HEK293T (cell line): ENCODE data around the gene BRINP3.

Source experiments
- BHLHE40 ChIP-seq: fragments of 450-650 bp; IDR thresholded peaks from 2 replicates; pipeline ENCODE4 v1.6.1; 2016; ENCODE audit warnings: mild to moderate bottlenecking, moderate library complexity, borderline replicate concordance
- FOXA1 ChIP-seq: fragments of 450-650 bp; IDR thresholded peaks from 2 replicates; pipeline ENCODE4 v1.6.1; 2016; ENCODE audit warnings: mild to moderate bottlenecking
- FOXK2 ChIP-seq: fragments of 450-650 bp; IDR thresholded peaks from 2 replicates; pipeline ENCODE4 v1.6.1; 2016; ENCODE audit warnings: mild to moderate bottlenecking
- FOXM1 ChIP-seq: fragments of 450-650 bp; IDR thresholded peaks from 2 replicates; pipeline ENCODE4 v1.6.1; 2017; ENCODE audit warnings: mild to moderate bottlenecking, borderline replicate concordance
- HDGF ChIP-seq: fragments of 450-650 bp; IDR thresholded peaks from 2 replicates; pipeline ENCODE4 v1.6.1; 2017; ENCODE audit warnings: antibody characterized with exemption, borderline replicate concordance
- L3MBTL2 ChIP-seq: fragments of 450-650 bp; conservative IDR thresholded peaks from 2 replicates; pipeline ENCODE4 v1.6.1; 2016; ENCODE audit warnings: mild to moderate bottlenecking
- LEF1 ChIP-seq: fragments of 450-650 bp; IDR thresholded peaks from 2 replicates; pipeline ENCODE4 v1.6.1; 2017; ENCODE audit warnings: mild to moderate bottlenecking, borderline replicate concordance
- NFRKB ChIP-seq: fragments of 450-650 bp; IDR thresholded peaks from 2 replicates; pipeline ENCODE4 v1.6.1; 2016; ENCODE audit warnings: mild to moderate bottlenecking, moderate library complexity
- SP1 ChIP-seq: fragments of 450-650 bp; IDR thresholded peaks from 2 replicates; pipeline ENCODE4 v1.6.1; 2017
- SUZ12 ChIP-seq: fragments of 450-650 bp; IDR thresholded peaks from 2 replicates; pipeline ENCODE4 v1.6.1; 2016; ENCODE audit warnings: mild to moderate bottlenecking
- TARDBP ChIP-seq: fragments of 450-650 bp; IDR thresholded peaks from 2 replicates; pipeline ENCODE4 v1.6.1; 2016
- ZNF384 ChIP-seq: fragments of 450-650 bp; IDR thresholded peaks from 2 replicates; pipeline ENCODE4 v1.6.1; 2016

DNA sequence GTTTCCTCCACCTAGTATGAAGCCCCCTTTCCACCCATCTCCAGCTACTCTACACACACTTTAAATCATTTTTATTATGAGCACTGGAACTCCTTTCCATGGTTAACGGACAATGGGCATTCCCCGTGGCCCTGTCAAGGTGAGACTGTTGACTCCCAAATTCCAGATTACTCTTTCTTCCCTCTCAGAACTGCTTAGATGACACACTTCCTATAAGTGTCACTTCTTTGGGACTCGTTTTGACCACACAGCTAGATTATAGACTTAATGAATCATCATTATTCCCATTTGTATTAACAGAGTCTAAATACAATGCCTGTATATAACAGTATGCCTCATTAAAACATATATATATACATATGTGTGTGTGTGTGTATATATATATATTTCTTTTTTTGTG, 215.1 kb downstream of the BRINP3 start:
- TF ChIP-seq HDGF (no peak), TARDBP (no peak), NFRKB (no peak), SUZ12 (no peak), SP1 (no peak), ZNF384 (no peak), FOXM1 (no peak), L3MBTL2 (no peak), FOXA1 (no peak), BHLHE40 (no peak), FOXK2 (no peak), LEF1 (no peak)
